ENCODE measurements around the gene SRP68. TPM values are rescaled to one million over a fixed set of nuclear protein-coding genes. Genes with fewer than 3 reads are reported as not detected.

The SRP68 gene
- polyA plus RNA-seq, 4 donors = 34.0 to 61.5 (median 39.2) TPM

GRCh38 chr17:76092526-76093413, 20.5 kb upstream of the SRP68 start:
- no peak overlapping the region for H3K4me3 ChIP-seq (ENCODE audit: low read depth in 1 of 3, low read length in 3 of 3)
- H3K4me1 ChIP-seq (ENCODE audit: control insufficient read depth in 3 of 3, insufficient read depth in 2 of 3, low read depth in 1 of 3, low read length in 2 of 3) = no peaks in the 10 kb centered on the region
- H3K27me3 ChIP-seq (ENCODE audit: control insufficient read depth in 3 of 3, insufficient read depth in 3 of 3, low read length in 3 of 3) = no peaks in the 10 kb centered on the region
- FAIRE-seq = no peak
- no peaks in the 10 kb centered on the region for H3K9me3 ChIP-seq (ENCODE audit: control insufficient read depth in 2 of 2, insufficient read depth in 1 of 2, low read depth in 1 of 2, low read length in 1 of 2)
- H3K36me3 ChIP-seq (ENCODE audit: control insufficient read depth in 3 of 3, insufficient read depth in 2 of 3, low read depth in 1 of 3, low read length in 3 of 3) = peaks cover 9 to 92% (median 25%) of the 10 kb centered on the region in 3 donors
- no peak overlapping the region for H3K27ac ChIP-seq (ENCODE audit: low read depth in 1 of 3, low read length in 2 of 3)
- WGBS, 3 donors = 95 to 97% (median 97%) methylated on average over 18 to 20 of the region's 20 CpGs
- DNase-seq = no peak

- 73 to 92% (median 79%) methylated on average over 23 of the region's 23 CpGs for WGBS, 3 donors
- Histone ChIP-seq H3K4me3 (ENCODE audit: low read depth in 1 of 3, low read length in 3 of 3) (no peak overlapping the region), H3K36me3 (ENCODE audit: control insufficient read depth in 3 of 3, insufficient read depth in 2 of 3, low read depth in 1 of 3, low read length in 3 of 3) (peaks cover 9 to 94% (median 22%) of the 10 kb centered on the region in 3 donors), H3K9me3 (ENCODE audit: control insufficient read depth in 2 of 2, insufficient read depth in 1 of 2, low read depth in 1 of 2, low read length in 1 of 2) (no peaks in the 10 kb centered on the region), H3K4me1 (ENCODE audit: control insufficient read depth in 3 of 3, insufficient read depth in 2 of 3, low read depth in 1 of 3, low read length in 2 of 3) (no peaks in the 10 kb centered on the region), H3K27ac (ENCODE audit: low read depth in 1 of 3, low read length in 2 of 3) (no peak overlapping the region), H3K27me3 (ENCODE audit: control insufficient read depth in 3 of 3, insufficient read depth in 3 of 3, low read length in 3 of 3) (no peaks in the 10 kb centered on the region)
- DNase-seq = no peak
- FAIRE-seq = no peak
These were observed 19.4 kb upstream of the SRP68 start for GRCh38 chr17:76091526-76092286.

GRCh38 chr17:76090517-76091129, 18.3 kb upstream of the SRP68 start:
- no peak for DNase-seq
- H3K36me3 ChIP-seq (ENCODE audit: control insufficient read depth in 3 of 3, insufficient read depth in 2 of 3, low read depth in 1 of 3, low read length in 3 of 3) = peaks cover 5 to 96% (median 19%) of the 10 kb centered on the region in 3 donors

GRCh38 chr17:76089680-76090516, 17.6 kb upstream of the SRP68 start:
- H3K27ac ChIP-seq (ENCODE audit: low read depth in 1 of 3, low read length in 2 of 3) = no peak overlapping the region
- DNase-seq = no peak
- H3K36me3 ChIP-seq (ENCODE audit: control insufficient read depth in 3 of 3, insufficient read depth in 2 of 3, low read depth in 1 of 3, low read length in 3 of 3) = peaks cover 10 to 99% (median 18%) of the 10 kb centered on the region in 3 donors
- H3K27me3 ChIP-seq (ENCODE audit: control insufficient read depth in 3 of 3, insufficient read depth in 3 of 3, low read length in 3 of 3) = no peaks in the 10 kb centered on the region
- 90 to 96% (median 95%) methylated on average over 30 to 32 of the region's 32 CpGs for WGBS, 3 donors
- H3K4me3 ChIP-seq (ENCODE audit: low read depth in 1 of 3, low read length in 3 of 3) = no peak overlapping the region
- FAIRE-seq = no peak
- H3K9me3 ChIP-seq (ENCODE audit: control insufficient read depth in 2 of 2, insufficient read depth in 1 of 2, low read depth in 1 of 2, low read length in 1 of 2) = no peaks in the 10 kb centered on the region
- no peaks in the 10 kb centered on the region for H3K4me1 ChIP-seq (ENCODE audit: control insufficient read depth in 3 of 3, insufficient read depth in 2 of 3, low read depth in 1 of 3, low read length in 2 of 3)

More at GRCh38 chr17:76090517-76091129, 18.3 kb upstream of the SRP68 start:
- WGBS, 3 donors = 89 to 90% (median 90%) methylated on average over 17 of the region's 17 CpGs
- Histone ChIP-seq H3K27me3 (ENCODE audit: control insufficient read depth in 3 of 3, insufficient read depth in 3 of 3, low read length in 3 of 3) (no peaks in the 10 kb centered on the region), H3K4me3 (ENCODE audit: low read depth in 1 of 3, low read length in 3 of 3) (no peak overlapping the region), H3K9me3 (ENCODE audit: control insufficient read depth in 2 of 2, insufficient read depth in 1 of 2, low read depth in 1 of 2, low read length in 1 of 2) (no peaks in the 10 kb centered on the region), H3K4me1 (ENCODE audit: control insufficient read depth in 3 of 3, insufficient read depth in 2 of 3, low read depth in 1 of 3, low read length in 2 of 3) (no peaks in the 10 kb centered on the region), H3K27ac (ENCODE audit: low read depth in 1 of 3, low read length in 2 of 3) (no peak overlapping the region)
- FAIRE-seq = no peak

GRCh38 chr17:76088868-76089576, 16.7 kb upstream of the SRP68 start:
- Histone ChIP-seq H3K9me3 (ENCODE audit: control insufficient read depth in 2 of 2, insufficient read depth in 1 of 2, low read depth in 1 of 2, low read length in 1 of 2) (no peaks in the 10 kb centered on the region), H3K27me3 (ENCODE audit: control insufficient read depth in 3 of 3, insufficient read depth in 3 of 3, low read length in 3 of 3) (no peaks in the 10 kb centered on the region), H3K4me1 (ENCODE audit: control insufficient read depth in 3 of 3, insufficient read depth in 2 of 3, low read depth in 1 of 3, low read length in 2 of 3) (no peaks in the 10 kb centered on the region), H3K36me3 (ENCODE audit: control insufficient read depth in 3 of 3, insufficient read depth in 2 of 3, low read depth in 1 of 3, low read length in 3 of 3) (peaks cover 9 to 99% (median 19%) of the 10 kb centered on the region in 3 donors), H3K4me3 (ENCODE audit: low read depth in 1 of 3, low read length in 3 of 3) (no peak overlapping the region), H3K27ac (ENCODE audit: low read depth in 1 of 3, low read length in 2 of 3) (no peak overlapping the region)
- FAIRE-seq (no peak), DNase-seq (no peak)
- 95 to 97% (median 96%) methylated on average over 21 to 25 of the region's 25 CpGs for WGBS, 3 donors

GRCh38 chr17:76088041-76088867, 15.9 kb upstream of the SRP68 start:
- FAIRE-seq = no peak
- no peak for DNase-seq
- H3K27ac ChIP-seq (ENCODE audit: low read depth in 1 of 3, low read length in 2 of 3) = no peak overlapping the region
- H3K9me3 ChIP-seq (ENCODE audit: control insufficient read depth in 2 of 2, insufficient read depth in 1 of 2, low read depth in 1 of 2, low read length in 1 of 2) = no peaks in the 10 kb centered on the region
- no peaks in the 10 kb centered on the region for H3K4me1 ChIP-seq (ENCODE audit: control insufficient read depth in 3 of 3, insufficient read depth in 2 of 3, low read depth in 1 of 3, low read length in 2 of 3)
- peaks cover 9 to 99% (median 19%) of the 10 kb centered on the region in 3 donors for H3K36me3 ChIP-seq (ENCODE audit: control insufficient read depth in 3 of 3, insufficient read depth in 2 of 3, low read depth in 1 of 3, low read length in 3 of 3)
- 87 to 95% (median 89%) methylated on average over 21 to 25 of the region's 25 CpGs for WGBS, 3 donors
- H3K4me3 ChIP-seq (ENCODE audit: low read depth in 1 of 3, low read length in 3 of 3) = no peak overlapping the region
- H3K27me3 ChIP-seq (ENCODE audit: control insufficient read depth in 3 of 3, insufficient read depth in 3 of 3, low read length in 3 of 3) = no peaks in the 10 kb centered on the region

- H3K36me3 ChIP-seq (ENCODE audit: control insufficient read depth in 3 of 3, insufficient read depth in 2 of 3, low read depth in 1 of 3, low read length in 3 of 3) = peaks cover 9 to 99% (median 22%) of the 10 kb centered on the region in 3 donors
- DNase-seq = no peak
- FAIRE-seq = no peak
These were observed 15.2 kb upstream of the SRP68 start for GRCh38 chr17:76087531-76087930.

More at GRCh38 chr17:76087531-76087930, 15.2 kb upstream of the SRP68 start:
- Histone ChIP-seq H3K27ac (ENCODE audit: low read depth in 1 of 3, low read length in 2 of 3) (no peak overlapping the region), H3K9me3 (ENCODE audit: control insufficient read depth in 2 of 2, insufficient read depth in 1 of 2, low read depth in 1 of 2, low read length in 1 of 2) (no peaks in the 10 kb centered on the region), H3K4me3 (ENCODE audit: low read depth in 1 of 3, low read length in 3 of 3) (no peak overlapping the region), H3K4me1 (ENCODE audit: control insufficient read depth in 3 of 3, insufficient read depth in 2 of 3, low read depth in 1 of 3, low read length in 2 of 3) (no peaks in the 10 kb centered on the region), H3K27me3 (ENCODE audit: control insufficient read depth in 3 of 3, insufficient read depth in 3 of 3, low read length in 3 of 3) (no peaks in the 10 kb centered on the region)
- WGBS, 3 donors = 89 to 95% (median 89%) methylated on average over 11 of the region's 11 CpGs

Measured in small intestine (tissue), 7 donors.